Small intestine (tissue), 7 donors: ENCODE measurements around the gene HSD17B10. TPM values are rescaled to one million over a fixed set of nuclear protein-coding genes. Genes with fewer than 3 reads are reported as not detected.

ENCODE experiments used
- DNase-seq, 2 donors: peaks; one replicate each; pipeline versions ENCODE4 v3.0.0 to v3.0.0-alpha.2; 2013
- FAIRE-seq: peaks from 2 replicates; lab custom pipeline; 2012; peaks lifted over from hg19 to GRCh38; lab: Jason Lieb, UNC
- H3K27ac ChIP-seq, 3 donors: one replicate each; pipeline ENCODE4 v1.5.1; 2013; ENCODE audit warnings: low read length in 2 of 3, mild to moderate bottlenecking in 2 of 3, control low read depth in 1 of 3, inconsistent platforms in 1 of 3, low read depth in 1 of 3, moderate library complexity in 1 of 3
- H3K27me3 ChIP-seq, 3 donors: one replicate each; pipeline ENCODE4 v1.6.1; 2013; ENCODE audit warnings: low read length in 3 of 3, inconsistent platforms in 1 of 3; ENCODE audit not compliant: control insufficient read depth in 3 of 3, insufficient read depth in 3 of 3
- H3K36me3 ChIP-seq, 3 donors: one replicate each; pipeline ENCODE4 v1.6.1; 2013; ENCODE audit warnings: low read length in 3 of 3, inconsistent platforms in 1 of 3, low read depth in 1 of 3, mild to moderate bottlenecking in 1 of 3, moderate library complexity in 1 of 3; ENCODE audit not compliant: control insufficient read depth in 3 of 3, insufficient read depth in 2 of 3
- H3K4me1 ChIP-seq, 3 donors: one replicate each; pipeline ENCODE4 v1.6.1; 2013; ENCODE audit warnings: low read length in 2 of 3, inconsistent platforms in 1 of 3, low read depth in 1 of 3, mild to moderate bottlenecking in 1 of 3, moderate library complexity in 1 of 3; ENCODE audit not compliant: control insufficient read depth in 3 of 3, insufficient read depth in 2 of 3
- H3K4me3 ChIP-seq, 3 donors: one replicate each; pipeline ENCODE4 v1.5.1; 2013; ENCODE audit warnings: low read length in 3 of 3, control low read depth in 1 of 3, inconsistent platforms in 1 of 3, low read depth in 1 of 3, mild to moderate bottlenecking in 1 of 3, moderate library complexity in 1 of 3
- H3K9me3 ChIP-seq, 2 donors: one replicate each; pipeline ENCODE4 v1.6.1; 2013; ENCODE audit warnings: low read depth in 1 of 2, low read length in 1 of 2; ENCODE audit not compliant: control insufficient read depth in 2 of 2, insufficient read depth in 1 of 2
- WGBS, 3 donors: extraction: QIAGEN DNeasy Blood & Tissue Kit; methylation state at CpG; one replicate each; pipeline ENCODE4 v1.1.7; 2013; 5-methylcytosine and 5-hydroxymethylcytosine counted together
- polyA plus RNA-seq, 4 donors: library from polyadenylated mRNA; stranded (reverse) in 3 of 4; unstranded in 1 of 4; fragments of 200-250 nt in 3 of 4; fragments of 120-200 nt in 1 of 4; gene quantifications; one replicate each; pipeline versions ENCODE4 v1.2.1 to v1.2.3, GENCODE V29; 2013
- donor health status: healthy with polysubstance abuse.
- donor health status: control.
- donor health status: control.
- donor health status: Bipolar disorder and iron deficiency.
- donor health status: healthy.

Gene HSD17B10
- polyA plus RNA-seq, 4 donors: 53.5 to 102 (median 78.7) TPM

DNA sequence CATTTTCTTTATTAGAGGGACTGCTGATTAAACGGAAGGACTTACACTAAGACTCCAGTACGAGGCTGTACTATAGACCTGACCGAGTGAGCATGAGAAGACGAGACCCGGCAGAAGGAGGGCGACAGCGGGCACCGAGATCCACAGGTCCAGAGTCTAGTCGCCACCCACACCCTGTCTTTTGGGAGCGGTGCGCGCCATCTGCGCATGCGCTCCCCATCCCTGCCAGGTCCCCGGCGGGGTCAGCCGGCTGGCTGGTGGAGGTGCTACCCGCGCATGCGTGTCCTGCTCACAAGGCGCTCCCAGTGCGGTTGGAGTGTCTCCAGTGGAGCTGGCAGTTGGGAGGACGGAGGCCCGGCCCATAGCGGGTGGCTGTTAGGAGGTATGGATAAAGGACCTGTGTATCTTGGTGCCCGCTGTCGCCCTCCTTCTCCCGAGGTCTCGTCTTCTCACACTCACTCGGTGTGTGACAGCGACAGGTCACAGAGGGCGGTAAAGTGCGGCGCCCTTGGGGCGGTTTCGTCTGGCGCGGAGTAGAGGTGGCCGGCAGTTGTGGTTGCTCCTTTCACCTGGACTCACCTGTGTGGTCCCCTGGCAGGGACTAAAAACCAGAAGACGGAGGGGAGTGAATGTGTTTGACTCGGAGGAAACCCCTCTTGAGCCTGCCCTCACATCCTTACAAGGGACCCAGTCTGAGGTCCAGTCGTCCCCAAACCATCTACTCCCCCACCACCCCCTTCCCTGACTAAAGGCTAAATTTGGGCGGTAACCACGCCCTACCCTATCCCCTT, 7.6 kb upstream of the HSD17B10 start:
- Histone ChIP-seq H3K4me3 (peak overlapping the region in 2 of 3 donors; percentile 34 to 39), H3K9me3 (no peaks in the 10 kb centered on the region), H3K27me3 (peaks cover 0 to 7% (median 0%) of the 10 kb centered on the region in 3 donors), H3K4me1 (peaks cover 0 to 9% (median 0%) of the 10 kb centered on the region in 3 donors), H3K27ac (peak overlapping the region; percentile 36 to 91 (median 65)), H3K36me3 (no peaks in the 10 kb centered on the region)
- DNase-seq: peak; percentile 75 to 90
- 6 to 16% (median 9%) methylated on average over 30 to 44 of the region's 44 CpGs for WGBS, 3 donors
- FAIRE-seq: no peak

GRCh38 chrX:53440621-53441517, 6.7 kb upstream of the HSD17B10 start:
- peaks cover 0 to 9% (median 0%) of the 10 kb centered on the region in 3 donors for H3K4me1 ChIP-seq
- peaks cover 0 to 7% (median 0%) of the 10 kb centered on the region in 3 donors for H3K27me3 ChIP-seq
- peak overlapping the region in 2 of 3 donors; percentile 34 to 39 for H3K4me3 ChIP-seq
- no peaks in the 10 kb centered on the region for H3K36me3 ChIP-seq
- FAIRE-seq (no peak), DNase-seq (peak; percentile 34 to 67)
- H3K27ac ChIP-seq: peak overlapping the region; percentile 36 to 91 (median 65)
- no peaks in the 10 kb centered on the region for H3K9me3 ChIP-seq
- 10 to 23% (median 11%) methylated on average over 21 to 39 of the region's 39 CpGs for WGBS, 3 donors

DNA sequence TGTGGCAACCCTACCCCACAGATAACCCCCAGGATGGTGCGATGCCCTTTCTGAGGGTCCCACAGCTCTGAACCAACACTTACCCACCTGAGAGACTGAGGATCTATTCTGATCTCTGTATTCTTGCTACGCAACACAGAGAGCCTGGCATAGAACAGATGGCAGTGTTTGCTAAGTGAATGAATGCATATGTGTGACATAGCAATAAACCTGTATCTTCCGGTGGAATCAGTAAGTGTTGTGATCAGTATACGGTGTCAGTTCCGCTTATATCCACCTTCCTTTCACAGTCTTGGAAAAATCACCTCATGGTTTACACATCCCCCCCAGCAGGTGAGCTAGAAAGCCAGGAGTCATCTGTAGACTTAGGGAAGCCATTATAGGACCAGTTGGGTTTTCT, 5.9 kb upstream of the HSD17B10 start:
- Histone ChIP-seq H3K27ac (peak overlapping the region; percentile 36 to 91 (median 65)), H3K4me3 (peak overlapping the region in 2 of 3 donors; percentile 6 to 34)

GRCh38 chrX:53438832-53439230, 4.7 kb upstream of the HSD17B10 start:
- no peak overlapping the region for H3K27ac ChIP-seq
- FAIRE-seq: no peak
- H3K9me3 ChIP-seq: no peaks in the 10 kb centered on the region
- peaks cover 0 to 9% (median 0%) of the 10 kb centered on the region in 3 donors for H3K4me1 ChIP-seq
- H3K4me3 ChIP-seq: no peak overlapping the region
- H3K27me3 ChIP-seq: peaks cover 0 to 7% (median 0%) of the 10 kb centered on the region in 3 donors
- no peaks in the 10 kb centered on the region for H3K36me3 ChIP-seq
- DNase-seq: no peak
- 65 to 91% (median 76%) methylated on average over 1 of the region's 1 CpG for WGBS, 3 donors

More for the DNA sequence above, 5.9 kb upstream of the HSD17B10 start:
- WGBS, 3 donors: 33 to 61% (median 53%) methylated on average over 5 of the region's 5 CpGs
- peaks cover 0 to 7% (median 0%) of the 10 kb centered on the region in 3 donors for H3K27me3 ChIP-seq
- H3K4me1 ChIP-seq: peaks cover 0 to 9% (median 0%) of the 10 kb centered on the region in 3 donors
- no peaks in the 10 kb centered on the region for H3K9me3 ChIP-seq
- H3K36me3 ChIP-seq: no peaks in the 10 kb centered on the region
- FAIRE-seq (no peak), DNase-seq (peak in 1 of 2 donors; percentile 37)

- WGBS, 3 donors: 67 to 86% (median 73%) methylated on average over 5 of the region's 5 CpGs
- no peak overlapping the region for H3K27ac ChIP-seq
- H3K9me3 ChIP-seq: no peaks in the 10 kb centered on the region
- FAIRE-seq (no peak), DNase-seq (no peak)
- peaks cover 0 to 7% (median 0%) of the 10 kb centered on the region in 3 donors for H3K27me3 ChIP-seq
- H3K4me3 ChIP-seq: no peak overlapping the region
- H3K36me3 ChIP-seq: no peaks in the 10 kb centered on the region
- H3K4me1 ChIP-seq: peaks cover 0 to 9% (median 0%) of the 10 kb centered on the region in 3 donors
These were observed 4.1 kb upstream of the HSD17B10 start for GRCh38 chrX:53438174-53438831.

DNA sequence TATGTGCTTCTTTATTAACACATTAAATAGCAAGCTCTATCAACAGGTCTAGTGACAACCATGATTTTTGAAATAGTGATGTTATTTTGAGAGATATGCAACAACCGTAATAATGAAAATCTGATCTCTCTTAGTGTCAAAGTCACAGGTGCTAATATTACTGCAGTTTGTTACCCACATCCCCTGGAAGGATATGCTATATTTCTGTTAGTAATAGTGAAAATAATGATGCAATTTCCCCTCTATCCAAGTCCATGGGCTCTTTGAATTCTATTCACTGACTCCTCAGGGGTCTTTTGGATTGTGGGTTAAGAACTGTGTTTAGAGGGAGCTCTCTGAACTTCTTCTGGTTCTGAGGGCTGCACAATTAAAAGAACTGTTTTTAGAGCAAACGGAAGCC, 3.0 kb upstream of the HSD17B10 start:
- FAIRE-seq: no peak

DNA sequence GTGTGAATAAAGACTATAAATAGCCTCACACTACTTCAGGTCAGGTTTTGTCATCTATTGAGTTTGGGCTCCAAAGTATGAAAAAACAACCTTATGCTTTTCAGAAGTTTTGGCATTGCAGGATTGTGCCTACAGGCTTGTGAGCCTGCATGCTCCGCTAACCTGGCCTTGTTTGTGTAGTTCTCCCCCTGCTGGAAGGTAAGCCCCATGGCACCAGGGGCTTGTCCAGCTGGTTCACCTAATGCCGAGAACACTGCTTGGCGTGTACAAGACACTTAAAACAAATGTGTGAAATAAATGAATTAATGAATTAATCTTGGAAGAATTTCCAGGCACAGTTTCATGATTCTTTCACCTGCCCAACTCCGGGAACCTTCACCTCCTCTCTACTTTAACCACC, 1.8 kb upstream of the HSD17B10 start:
- Histone ChIP-seq H3K36me3 (peaks cover 0 to 14% (median 0%) of the 10 kb centered on the region in 3 donors), H3K4me3 (no peak overlapping the region), H3K27ac (no peak overlapping the region), H3K4me1 (peaks cover 0 to 2% (median 0%) of the 10 kb centered on the region in 3 donors), H3K27me3 (peaks cover 0 to 7% (median 0%) of the 10 kb centered on the region in 3 donors), H3K9me3 (no peaks in the 10 kb centered on the region)
- 1 to 4% (median 3%) methylated on average over 4 of the region's 4 CpGs for WGBS, 3 donors
- no peak for FAIRE-seq
- peak; percentile 58 to 62 for DNase-seq

More for the DNA sequence above, 3.0 kb upstream of the HSD17B10 start:
- Histone ChIP-seq H3K27ac (no peak overlapping the region), H3K4me3 (no peak overlapping the region), H3K9me3 (no peaks in the 10 kb centered on the region), H3K36me3 (peaks cover 0 to 2% (median 0%) of the 10 kb centered on the region in 3 donors), H3K27me3 (peaks cover 0 to 7% (median 0%) of the 10 kb centered on the region in 3 donors), H3K4me1 (peaks cover 0 to 8% (median 0%) of the 10 kb centered on the region in 3 donors)
- DNase-seq: no peak
- WGBS, 3 donors: 68 to 87% (median 77%) methylated on average over 2 of the region's 2 CpGs
